HG02938 (cell line): ENCODE data around the gene YAF2.

Experiments
- ATAC-seq: cut with Tn5 transposase; IDR thresholded peaks from one replicate; pipeline ENCODE4 v1.9.1; 2021; ENCODE audit warnings: mild to moderate bottlenecking, moderate library complexity; ENCODE audit not compliant: unreplicated experiment

Gene YAF2, protein sequence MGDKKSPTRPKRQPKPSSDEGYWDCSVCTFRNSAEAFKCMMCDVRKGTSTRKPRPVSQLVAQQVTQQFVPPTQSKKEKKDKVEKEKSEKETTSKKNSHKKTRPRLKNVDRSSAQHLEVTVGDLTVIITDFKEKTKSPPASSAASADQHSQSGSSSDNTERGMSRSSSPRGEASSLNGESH

DNA sequence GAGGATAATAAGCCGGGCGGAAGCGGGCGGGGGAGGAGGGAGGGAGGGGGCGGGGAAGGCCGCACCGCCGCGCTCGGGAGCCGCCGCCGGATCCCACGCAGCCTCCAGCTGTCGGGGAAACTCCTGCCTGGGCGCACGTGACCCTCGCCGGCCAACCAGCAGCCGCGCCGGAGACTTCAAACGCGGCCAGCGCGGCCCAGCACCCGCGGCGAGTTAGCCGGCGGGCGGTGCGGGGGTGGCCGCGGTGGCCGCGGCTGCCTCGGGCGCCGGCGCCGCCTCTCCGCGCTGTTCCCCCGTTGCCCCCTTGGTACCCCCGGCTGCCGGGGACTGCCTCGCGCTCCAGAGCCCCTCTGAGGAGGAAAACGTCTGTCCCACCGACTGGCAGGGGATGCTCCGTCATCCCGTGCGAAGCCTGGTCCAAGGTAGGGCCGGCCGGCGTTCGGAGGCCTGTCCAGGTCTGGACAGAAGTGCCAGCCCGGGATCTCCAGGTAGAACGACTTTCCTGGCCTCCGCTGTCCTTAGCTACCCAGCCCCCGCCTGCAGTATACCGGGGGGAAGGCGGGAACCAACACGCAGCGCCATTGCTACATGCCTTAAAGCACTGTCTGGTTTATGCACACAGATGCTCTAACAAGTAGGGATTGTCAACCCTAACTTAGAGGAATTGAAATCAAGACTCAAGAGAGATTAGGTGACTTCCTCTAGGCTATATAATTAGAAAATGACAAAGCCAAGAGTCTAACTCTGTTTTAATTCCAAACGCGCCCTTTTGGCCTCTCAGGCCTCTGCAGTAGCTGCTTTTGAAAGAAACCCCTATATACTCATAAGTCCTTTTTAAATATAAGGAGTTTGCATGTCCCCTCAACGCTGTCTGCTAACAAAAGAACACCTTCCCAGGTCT, at the start of gene YAF2:
Gene YAF2, minus strand, starts transcription at position 9 of the 901 bp plus-strand sequence. CDS start 68 bp downstream, outside the sequence.
- peak; percentile 72 for ATAC-seq

DNA sequence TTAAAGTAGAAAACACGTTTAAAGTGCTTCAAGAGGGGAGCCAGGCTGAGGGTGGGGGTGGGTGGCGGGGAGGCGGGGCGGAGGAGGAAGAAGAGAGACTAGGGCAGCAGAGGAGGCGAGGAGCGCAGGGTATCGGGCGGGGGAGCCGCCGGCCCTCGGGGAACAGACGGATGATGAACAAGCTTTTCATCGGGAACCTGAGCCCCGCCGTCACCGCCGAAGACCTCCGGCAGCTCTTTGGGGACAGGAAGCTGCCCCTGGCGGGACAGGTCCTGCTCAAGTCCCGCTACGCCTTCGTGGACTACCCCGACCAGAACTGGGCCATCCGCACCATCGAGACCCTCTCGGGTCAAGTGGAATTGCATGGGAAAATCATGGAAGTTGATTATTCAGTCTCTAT, 48.7 kb upstream of the YAF2 start:
- ATAC-seq, result no peak

DNA sequence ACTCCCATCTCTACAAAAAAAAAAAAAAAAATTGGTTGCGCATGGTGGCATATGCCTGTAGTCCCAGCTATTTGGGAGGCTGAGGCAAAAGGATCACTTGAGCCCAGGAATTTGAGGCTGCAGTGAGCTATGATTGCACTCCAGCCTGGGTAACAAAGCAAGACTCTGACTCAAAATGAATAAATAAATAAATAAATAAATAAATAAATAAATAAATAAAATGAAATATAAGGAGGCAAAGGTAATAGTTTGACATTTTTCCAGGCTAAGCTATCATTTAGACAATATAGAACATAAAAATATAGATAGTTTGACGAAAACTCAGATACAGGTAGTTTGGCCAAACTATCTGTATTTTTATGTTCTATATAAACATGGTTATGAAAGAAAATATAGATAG, 47.4 kb upstream of the YAF2 start:
- ATAC-seq, result no peak

DNA sequence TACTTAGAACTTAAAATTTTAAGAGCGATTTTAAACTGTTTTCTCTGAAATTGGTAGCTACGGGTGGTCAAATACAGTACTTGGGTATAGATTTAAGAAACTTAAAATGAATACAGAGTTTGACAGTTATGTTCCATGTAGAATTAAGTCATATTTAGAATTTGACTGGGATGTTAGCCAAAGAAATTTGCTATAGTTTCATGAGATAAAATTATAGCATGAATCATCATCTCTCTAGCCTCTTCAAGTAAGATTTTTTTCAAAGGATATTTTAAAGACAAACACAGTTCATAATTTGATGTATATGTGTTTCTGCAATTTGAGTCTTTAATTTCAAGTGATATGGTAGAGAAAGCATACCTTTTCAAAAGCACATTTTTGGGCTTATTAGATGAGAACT, 46.8 kb upstream of the YAF2 start:
- ATAC-seq, result no peak

DNA sequence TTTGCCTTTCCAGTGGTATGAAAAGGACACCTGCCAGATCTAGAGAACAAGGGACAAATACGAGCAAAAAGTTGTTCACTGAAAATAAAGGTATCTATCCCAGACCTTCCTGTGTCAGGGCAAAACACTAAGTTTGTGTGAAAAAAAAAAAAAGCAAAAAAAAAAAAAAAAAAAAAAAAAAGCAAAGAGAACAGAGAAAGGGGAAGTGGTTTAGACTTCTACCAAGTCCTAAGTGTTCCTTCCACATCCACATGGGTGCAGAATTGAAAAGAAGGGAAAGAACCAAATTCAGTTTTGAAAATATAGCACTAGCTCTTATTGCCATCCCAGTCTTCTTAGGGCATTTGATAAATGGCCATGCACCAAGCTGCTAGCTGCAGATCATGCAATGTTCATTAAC, 46.1 kb upstream of the YAF2 start:
- ATAC-seq, result no peak

DNA sequence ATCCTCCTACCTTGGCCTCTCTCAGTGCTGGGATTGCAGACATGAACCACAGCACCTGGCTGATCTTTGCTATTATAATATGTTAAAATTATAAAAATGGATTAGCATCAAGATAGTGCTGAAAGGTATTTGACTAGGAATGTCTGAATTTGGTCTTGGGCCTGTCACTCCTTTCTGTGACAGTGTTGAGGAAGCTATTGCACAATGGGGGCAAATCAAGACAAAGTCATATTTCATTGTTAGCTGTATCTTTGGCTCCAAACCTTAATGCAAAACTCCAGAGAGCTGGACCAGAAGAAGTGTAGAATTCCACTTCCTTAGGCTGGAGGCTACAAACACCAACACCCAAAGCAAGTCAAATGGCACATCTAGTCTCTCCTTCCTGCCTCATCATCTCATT, 45.7 kb upstream of the YAF2 start:
- ATAC-seq, result no peak

DNA sequence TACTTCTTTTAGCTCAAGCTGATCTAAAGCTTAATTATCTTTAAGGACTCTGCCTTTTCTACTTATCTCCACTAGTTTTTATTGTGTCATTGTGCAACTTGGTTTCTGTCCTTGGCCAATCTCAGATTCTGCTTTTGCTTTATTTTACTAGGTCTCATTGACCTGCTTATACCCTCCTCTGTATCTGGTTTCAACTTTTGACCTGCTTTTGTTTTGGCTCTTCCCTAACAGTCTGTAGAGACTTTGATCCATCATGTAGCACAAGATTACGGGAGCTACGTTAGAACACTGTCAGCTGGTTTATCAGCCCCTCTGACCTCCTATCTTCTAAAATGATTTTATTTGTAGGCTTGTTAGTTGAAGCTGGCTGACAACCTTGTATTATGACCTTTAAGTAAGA, 44.2 kb upstream of the YAF2 start:
- no peak for ATAC-seq

DNA sequence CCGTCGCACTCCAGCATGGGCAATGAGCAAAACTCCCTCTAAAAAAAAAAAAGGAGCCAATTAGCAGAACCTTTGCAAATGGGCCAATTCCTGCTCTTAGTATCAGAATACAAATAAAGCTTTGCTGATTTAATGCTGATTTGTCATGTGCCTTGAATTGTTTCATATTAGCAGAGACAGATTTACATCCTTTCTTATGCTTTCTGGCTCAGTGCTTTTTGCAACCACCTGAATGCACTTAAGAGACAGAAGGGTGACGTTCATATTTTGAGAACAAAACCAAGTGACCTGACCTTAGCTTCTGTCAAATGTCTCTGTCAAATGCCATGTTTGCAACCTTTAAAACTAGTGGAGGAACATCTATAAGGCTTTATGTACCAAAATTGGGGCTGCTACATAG, 43.8 kb upstream of the YAF2 start:
- ATAC-seq, result no peak

DNA sequence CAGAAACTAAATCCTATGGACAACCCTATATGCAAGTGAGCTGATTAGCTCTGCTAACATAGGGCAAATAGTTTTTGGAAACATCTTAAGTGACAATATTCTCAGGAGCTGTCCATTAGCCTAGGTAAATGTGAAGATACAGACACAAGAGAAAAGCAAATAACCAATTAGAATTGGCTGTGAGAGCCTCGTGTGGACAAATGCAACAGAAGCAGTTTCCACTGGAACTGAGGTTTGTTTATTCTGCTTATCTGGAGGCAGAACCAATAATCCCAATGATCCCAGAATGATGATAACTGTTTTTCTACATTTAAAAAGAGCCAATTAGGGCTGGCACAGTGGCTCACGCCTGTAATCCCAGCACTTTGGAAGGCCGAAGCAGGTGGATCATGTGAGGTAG, 43.2 kb upstream of the YAF2 start:
- ATAC-seq, result no peak

DNA sequence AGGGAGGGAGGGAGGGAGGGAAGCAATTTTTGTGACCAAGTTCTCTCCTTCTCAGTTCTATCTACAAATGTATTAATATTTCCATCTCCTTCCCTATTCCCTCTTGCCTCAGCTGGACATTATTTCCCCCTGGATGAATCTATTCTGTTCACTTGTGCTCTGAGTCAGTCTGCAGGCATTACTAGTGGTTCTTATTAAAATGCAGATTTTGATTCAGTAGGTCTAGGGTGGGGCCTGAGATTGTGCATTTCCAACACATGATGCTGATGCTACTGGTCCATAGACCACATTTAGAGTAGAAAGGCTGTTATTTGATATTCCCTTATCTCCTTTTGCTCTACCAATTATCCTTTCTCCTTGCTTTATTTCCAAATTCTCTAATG, 40.1 kb upstream of the YAF2 start:
- ATAC-seq, result no peak

DNA sequence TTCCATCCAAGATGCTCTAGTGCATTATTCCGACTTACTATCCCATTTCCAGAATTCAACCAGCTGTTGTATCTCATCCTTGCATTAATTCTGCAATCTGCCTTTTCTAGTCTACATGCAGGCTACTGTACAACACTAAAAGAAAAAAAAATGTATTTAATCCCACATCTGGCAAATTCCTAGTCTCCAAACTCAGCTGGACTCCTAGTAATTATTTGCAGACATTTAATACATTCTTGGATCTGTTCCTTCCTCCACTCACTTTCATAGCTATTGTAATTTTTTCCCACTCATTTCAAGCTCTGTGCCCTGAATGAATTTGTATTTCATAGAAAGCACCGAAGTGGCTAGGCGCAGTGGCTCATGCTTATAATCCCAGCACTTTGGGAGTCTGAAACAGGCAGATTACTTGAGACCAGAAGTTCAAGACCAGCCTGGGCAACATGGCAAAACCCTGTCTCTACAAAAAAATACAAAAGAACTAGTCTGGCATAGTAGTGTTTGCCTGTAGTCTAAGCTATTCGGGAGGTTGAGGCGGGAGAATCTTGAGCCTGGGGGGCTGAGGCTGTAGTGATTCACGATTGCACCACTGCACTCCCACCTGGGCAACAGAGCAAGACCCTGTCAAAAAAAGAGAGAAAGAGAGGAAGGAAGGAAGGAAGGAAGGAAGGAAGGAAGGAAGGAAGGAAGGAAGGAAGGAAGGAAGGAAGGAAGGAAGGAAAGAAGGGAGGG, 39.5 kb upstream of the YAF2 start:
- ATAC-seq, result no peak

DNA sequence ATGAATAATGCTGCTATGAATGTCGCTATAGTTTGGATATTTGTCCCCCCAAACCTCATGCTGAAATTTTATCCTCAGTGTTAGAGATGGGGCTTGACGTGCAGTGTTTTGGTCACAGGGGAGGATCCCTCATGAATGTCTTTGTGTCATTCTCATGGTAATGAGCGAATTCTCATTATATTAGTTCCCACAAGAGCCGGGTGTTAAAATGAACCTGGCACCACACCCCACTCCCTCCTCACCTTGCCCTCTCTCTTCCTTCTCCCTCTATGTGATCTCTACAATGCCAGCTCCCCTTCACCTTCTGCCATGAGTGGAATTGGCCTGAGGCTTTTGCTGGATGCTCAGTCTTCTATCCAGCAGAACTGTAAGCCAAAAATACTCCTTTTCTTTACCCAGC, 37.5 kb upstream of the YAF2 start:
- no peak for ATAC-seq

DNA sequence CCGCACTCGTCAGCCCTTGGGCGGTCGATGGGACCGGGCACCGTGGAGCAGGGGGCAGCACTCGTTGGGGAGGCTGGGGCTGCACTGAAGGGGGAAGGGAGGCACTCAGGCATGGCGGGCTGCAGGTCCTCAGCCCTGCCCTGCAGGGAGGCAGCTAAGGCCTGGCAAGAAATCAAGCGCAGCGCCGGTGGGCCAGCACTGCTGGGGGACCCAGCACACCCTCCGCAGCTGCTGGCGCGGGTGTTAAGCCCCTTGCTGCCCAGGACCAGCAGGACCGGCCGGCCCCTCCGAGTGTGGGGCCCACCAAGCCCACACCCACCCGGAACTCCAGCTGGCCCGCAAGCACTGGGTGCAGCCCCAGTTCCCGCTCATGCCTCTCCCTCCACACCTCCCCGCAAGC, 35.7 kb upstream of the YAF2 start:
- no peak for ATAC-seq

DNA sequence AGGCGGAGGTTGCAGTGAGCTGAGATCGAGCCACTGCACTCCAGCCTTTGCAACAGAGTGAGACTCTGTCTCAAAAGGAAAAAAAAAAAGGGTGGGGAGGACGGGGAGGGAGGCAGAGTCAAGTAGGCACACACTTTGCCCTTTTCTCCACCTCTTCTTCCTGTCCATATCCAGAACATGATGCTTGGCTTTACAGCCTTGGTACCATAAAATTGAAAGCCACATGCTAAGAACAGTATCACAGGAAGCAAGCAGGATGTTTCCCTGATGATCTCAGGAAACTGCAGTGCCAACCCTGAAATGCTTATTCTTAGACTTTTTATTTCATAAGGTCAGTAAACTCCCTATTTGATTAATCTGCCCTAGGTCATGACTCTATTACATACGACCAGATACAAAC, 32.5 kb upstream of the YAF2 start:
- ATAC-seq, result no peak

DNA sequence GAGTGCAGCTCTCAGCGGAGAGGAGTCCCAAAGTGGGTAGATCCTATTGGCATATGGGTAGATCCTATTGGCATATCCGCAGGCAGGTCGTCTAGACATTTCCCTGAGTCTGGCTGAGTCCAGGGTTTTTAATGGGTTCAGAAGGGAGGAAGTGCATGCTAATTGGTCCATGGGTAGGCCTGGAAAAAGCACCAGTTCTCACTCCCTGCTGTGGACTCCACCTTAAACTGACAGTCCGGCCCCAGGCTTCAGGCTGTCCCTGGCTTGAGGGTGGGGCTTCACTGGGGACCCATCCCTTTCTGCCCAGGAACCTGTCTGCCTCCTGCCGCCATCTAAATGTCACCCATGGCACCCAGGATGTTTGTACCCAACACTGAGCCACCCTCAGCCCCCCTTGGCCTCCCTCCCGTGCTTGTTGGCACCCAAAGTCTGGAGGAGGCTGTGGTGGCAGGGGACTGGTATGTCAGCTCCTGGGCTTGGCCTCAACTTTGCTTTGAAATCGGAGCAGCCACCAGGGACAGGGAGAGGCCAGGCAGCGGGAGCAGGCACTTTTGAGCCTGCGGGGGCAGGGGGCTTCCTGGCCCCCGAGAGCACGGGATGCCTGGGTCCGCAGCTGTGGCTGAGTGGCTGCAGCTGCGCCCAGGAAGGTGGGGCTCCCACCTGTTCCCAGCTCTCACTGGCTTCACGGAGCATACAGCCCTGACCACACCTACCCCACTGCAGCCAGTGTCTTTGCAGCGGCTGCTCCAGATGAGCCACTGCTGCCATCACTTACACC, 29.6 kb upstream of the YAF2 start:
- ATAC-seq, result no peak

DNA sequence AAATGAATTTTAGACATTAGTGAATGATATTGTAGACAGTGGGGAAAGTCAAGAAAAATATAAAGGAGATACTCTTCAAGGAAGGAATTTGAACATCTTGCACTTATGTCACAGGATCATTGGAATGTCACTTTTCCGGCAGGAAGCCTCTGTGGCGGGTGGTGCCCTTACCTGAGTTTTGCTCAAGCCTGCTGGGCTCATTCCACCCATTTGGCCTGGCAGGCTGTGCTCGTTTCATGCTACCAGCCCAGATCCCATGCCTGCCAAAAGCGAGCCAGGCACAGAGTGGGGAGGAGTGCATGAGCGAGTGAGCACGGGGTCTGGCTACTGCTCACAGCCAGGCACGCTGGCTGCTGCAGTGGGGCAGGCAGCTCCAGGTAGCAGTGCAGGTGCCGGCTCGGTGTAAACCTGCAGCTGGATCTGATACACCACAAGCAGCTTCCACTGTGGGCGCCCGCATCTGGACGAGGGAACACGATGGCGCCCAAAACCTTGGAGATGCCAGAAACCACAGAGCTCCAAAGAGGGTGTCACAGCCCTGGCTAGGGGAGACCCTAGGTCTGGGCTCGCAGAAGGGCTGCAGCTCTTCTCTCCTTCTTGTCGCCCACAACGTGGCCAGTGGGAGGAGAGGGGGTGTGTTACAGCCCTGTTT, 28.7 kb upstream of the YAF2 start:
- ATAC-seq, result no peak

DNA sequence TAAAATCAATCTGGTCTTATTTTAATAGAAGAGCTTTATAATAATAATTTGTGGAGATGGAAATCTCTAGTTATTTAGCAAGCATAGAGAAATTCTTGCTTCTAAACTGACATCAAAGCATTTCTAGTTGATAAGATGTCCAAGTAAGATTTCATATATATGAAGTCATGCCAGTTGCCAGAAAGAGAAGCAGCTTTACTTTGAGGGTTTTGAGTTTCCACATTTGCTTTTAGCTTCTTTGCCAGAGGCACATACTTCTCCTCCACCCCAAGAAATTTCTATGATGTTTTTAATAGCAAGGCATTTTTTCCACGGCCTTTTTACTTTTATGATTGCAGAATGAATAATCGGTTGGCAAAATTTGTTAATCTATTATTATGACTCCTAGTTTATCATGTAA, 24.2 kb upstream of the YAF2 start:
- no peak for ATAC-seq

DNA sequence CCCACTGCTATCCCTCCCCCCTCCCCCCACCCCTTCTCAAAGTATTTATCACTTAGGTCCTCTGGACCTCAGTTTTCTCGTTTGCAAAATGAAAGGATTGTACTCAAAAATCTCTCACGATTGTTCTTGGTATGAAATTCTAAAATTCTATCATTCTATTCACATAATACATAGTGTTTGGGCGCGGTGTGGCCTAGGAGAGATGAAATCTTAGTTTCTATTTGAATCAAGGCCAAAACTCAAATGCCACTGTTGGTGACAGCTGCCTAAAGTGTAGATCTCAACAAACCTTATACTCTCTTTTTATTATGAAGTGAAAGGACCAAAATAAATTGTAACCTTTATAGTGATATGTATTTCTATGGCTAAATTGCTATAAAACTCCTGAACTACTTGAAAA, 23.7 kb upstream of the YAF2 start:
- ATAC-seq, result no peak

DNA sequence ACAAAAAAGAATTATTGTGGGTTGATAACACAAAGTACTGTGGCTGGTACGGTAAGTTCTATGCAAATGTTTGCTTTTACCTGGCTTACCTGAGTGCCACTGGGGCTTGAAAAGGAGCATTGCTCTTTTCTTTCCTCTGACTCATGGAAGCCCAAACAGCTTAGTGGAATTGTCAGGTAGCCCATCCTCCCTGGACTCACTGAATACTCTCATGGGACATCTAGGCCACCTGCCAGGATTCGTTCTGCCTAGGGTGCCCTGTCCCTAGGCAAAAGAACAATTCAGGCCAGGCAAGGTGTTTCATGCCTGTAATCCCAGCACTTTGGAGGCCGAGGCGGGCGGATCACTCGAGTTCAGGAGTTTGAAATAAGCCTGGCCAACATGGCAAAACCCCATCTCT, 22.5 kb upstream of the YAF2 start:
- ATAC-seq, result no peak

DNA sequence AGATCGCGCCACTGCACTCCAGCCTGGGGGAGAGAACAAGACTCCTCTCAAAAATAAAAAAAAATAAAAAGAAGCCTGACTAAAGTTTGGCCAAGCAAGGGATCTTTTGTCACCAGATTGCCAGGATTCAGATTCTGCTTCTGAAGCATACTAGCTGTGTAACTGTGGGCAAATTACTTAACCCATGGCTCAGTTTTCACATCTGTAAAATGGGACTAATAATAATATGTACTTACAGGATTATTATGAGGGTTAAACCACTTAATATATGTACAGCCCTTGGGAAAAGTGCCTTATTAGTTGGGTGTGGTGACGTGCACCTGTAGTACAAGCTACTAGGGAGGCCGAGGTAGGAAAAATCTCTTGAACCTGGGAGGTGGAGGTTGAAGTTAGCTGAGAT, 21.7 kb upstream of the YAF2 start:
- ATAC-seq, result no peak

DNA sequence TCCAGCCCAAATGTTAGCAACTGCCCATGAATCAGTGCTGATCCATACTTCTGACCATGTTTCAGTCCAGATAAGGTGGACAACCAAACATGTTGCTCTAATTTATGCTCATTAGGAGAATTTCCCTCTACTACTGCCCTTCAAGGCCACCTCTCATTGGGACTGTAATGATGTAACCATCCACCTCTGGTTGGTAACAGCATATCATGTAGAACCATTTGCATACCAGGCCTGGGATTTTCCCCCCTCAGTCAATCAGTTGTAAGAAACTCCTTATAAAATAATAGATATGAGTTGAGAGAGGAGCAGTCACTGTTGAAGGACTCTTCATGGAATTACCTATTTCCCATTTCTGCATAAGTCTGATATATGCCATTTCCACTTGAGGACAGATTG, 17.8 kb upstream of the YAF2 start:
- ATAC-seq, result no peak
